Astrocyte (in vitro differentiated cells and primary cell): Measurements from ENCODE around the gene SUGCT. TPM values are rescaled to one million over a fixed set of nuclear protein-coding genes. Genes with fewer than 3 reads are reported as not detected.

ENCODE experiments used
- DNase-seq: peaks from one replicate; pipeline ENCODE4 v3.0.0-alpha.2; 2010; ENCODE audit warnings: low read depth
- FAIRE-seq: peaks from 2 replicates; lab custom pipeline; 2011; peaks lifted over from hg19 to GRCh38; lab: Jason Lieb, UNC
- H2AFZ ChIP-seq: 2 replicates; pipeline ENCODE4 v1.6.0; 2012; ENCODE audit warnings: low read depth, low read length, inconsistent platforms
- H3K27ac ChIP-seq: 2 replicates; pipeline ENCODE4 v1.5.1; 2011; ENCODE audit warnings: low read depth, low read length, inconsistent platforms
- H3K27me3 ChIP-seq: 2 replicates; pipeline ENCODE4 v1.6.0; 2011; ENCODE audit warnings: low read length, inconsistent platforms; ENCODE audit not compliant: insufficient read depth
- H3K36me3 ChIP-seq: 2 replicates; pipeline ENCODE4 v1.5.1; 2011; ENCODE audit warnings: low read length, inconsistent platforms; ENCODE audit not compliant: insufficient read depth
- H3K4me1 ChIP-seq: 2 replicates; pipeline ENCODE4 v1.5.1; 2011; ENCODE audit warnings: low read length, inconsistent platforms; ENCODE audit not compliant: insufficient read depth
- H3K4me2 ChIP-seq: 2 replicates; pipeline ENCODE4 v1.6.0; 2012; ENCODE audit warnings: low read length, inconsistent platforms
- H3K4me3 ChIP-seq: 2 replicates; pipeline ENCODE4 v1.5.1; 2011; ENCODE audit warnings: low read depth, mild to moderate bottlenecking, low read length, inconsistent platforms; ENCODE audit not compliant: insufficient read depth
- H3K79me2 ChIP-seq: 2 replicates; pipeline ENCODE4 v1.6.0; 2012; ENCODE audit warnings: mild to moderate bottlenecking, low read length, inconsistent platforms; ENCODE audit not compliant: insufficient read depth
- H3K9ac ChIP-seq: 2 replicates; pipeline ENCODE4 v1.6.0; 2012; ENCODE audit warnings: mild to moderate bottlenecking, low read length, inconsistent platforms
- H3K9me3 ChIP-seq: 2 replicates; pipeline ENCODE4 v1.5.1; 2012; ENCODE audit warnings: low read depth, mild to moderate bottlenecking, low read length, inconsistent platforms; ENCODE audit not compliant: insufficient read depth
- H4K20me1 ChIP-seq: 2 replicates; pipeline ENCODE4 v1.6.0; 2012; ENCODE audit warnings: low read length, inconsistent platforms; ENCODE audit not compliant: insufficient read depth
- H3K27ac Mint-ChIP-seq: one replicate; pipeline ENCODE4 v1.8.0; 2021; ENCODE audit warnings: mild to moderate bottlenecking, mixed read lengths; ENCODE audit not compliant: unreplicated experiment
- H3K27me3 Mint-ChIP-seq: one replicate; pipeline ENCODE4 v1.8.0; 2021; ENCODE audit warnings: low read depth, mixed read lengths; ENCODE audit not compliant: unreplicated experiment
- H3K36me3 Mint-ChIP-seq: one replicate; pipeline ENCODE4 v1.8.0; 2021; ENCODE audit warnings: low read depth, mixed read lengths; ENCODE audit not compliant: unreplicated experiment
- H3K4me1 Mint-ChIP-seq: one replicate; pipeline ENCODE4 v1.8.0; 2021; ENCODE audit warnings: low read depth, mixed read lengths; ENCODE audit not compliant: unreplicated experiment
- H3K4me3 Mint-ChIP-seq: one replicate; pipeline ENCODE4 v1.8.0; 2021; ENCODE audit warnings: mild to moderate bottlenecking, moderate library complexity, mixed read lengths; ENCODE audit not compliant: unreplicated experiment
- H3K9me3 Mint-ChIP-seq: one replicate; pipeline ENCODE4 v1.8.0; 2021; ENCODE audit warnings: mild to moderate bottlenecking, mixed read lengths; ENCODE audit not compliant: unreplicated experiment
- EZH2 ChIP-seq: IDR thresholded peaks from 2 replicates; pipeline ENCODE4 v1.6.1; 2012; ENCODE audit warnings: mild to moderate bottlenecking, low read length, inconsistent platforms; ENCODE audit not compliant: insufficient read depth
- total RNA-seq: library from RNA; stranded (reverse); gene quantifications from 2 replicates; pipeline ENCODE4 v1.2.1, GENCODE V29; 2021
- TF ChIP-seq, protein P1 (sequence below): IDR thresholded peaks from 2 replicates; pipeline ENCODE4 v1.5.1; 2011; ENCODE audit warnings: low read depth, mild to moderate bottlenecking, inconsistent platforms, low read length, moderate library complexity; ENCODE audit not compliant: insufficient read depth

The SUGCT gene
- total RNA-seq, 1 donor from 2014 or later = 15.5 TPM

DNA sequence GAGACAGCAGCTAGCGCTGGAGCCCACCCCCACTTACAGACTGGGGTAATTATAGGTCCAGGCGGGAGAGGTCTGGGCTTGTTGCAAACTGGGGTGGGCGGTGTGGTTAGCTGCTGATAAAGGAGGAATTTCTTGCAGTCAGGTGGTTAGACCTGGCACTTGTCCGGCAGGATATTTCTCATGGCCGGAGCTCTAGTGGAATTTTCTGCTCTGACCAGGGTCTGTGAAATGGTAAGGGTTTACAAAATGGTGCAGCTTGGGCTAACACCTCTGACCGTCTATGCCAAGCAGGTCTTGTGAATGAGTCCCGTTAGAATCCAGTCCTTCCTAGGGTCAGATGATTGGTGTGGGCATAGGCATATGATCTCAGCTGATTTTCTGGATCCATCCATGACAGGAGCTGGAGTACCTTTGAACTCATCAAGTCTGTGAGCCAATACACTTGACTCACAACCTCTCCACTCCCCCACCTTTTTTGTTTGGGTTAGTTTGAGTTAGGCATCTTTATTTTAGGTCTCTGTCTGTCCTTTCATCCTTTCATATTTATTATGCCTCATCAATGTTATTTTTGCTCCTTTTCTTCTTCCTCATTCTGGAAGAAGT lies 213.4 kb downstream of the SUGCT start:
- Histone ChIP-seq H3K9ac (no peak overlapping the region), H3K79me2 (no peaks in the 10 kb centered on the region), H3K4me2 (no peak overlapping the region), H3K27me3 (no peaks in the 10 kb centered on the region), H3K9me3 (no peaks in the 10 kb centered on the region), H3K36me3 (no peaks in the 10 kb centered on the region), H3K4me3 (no peak overlapping the region), H3K4me1 (peaks cover 5% of the 10 kb centered on the region), H4K20me1 (no peaks in the 10 kb centered on the region), H2AFZ (no peak overlapping the region), H3K27ac (peak overlapping the region; percentile 29)
- DNase-seq (peak; percentile 94), FAIRE-seq (no peak)
- Mint-ChIP-seq H3K36me3 (no peaks in the 10 kb centered on the region), H3K9me3 (peaks cover 2% of the 10 kb centered on the region), H3K27ac (no peak overlapping the region), H3K4me3 (peak overlapping the region; percentile 35), H3K4me1 (peaks cover 26% of the 10 kb centered on the region), H3K27me3 (no peaks in the 10 kb centered on the region)
- TF ChIP-seq EZH2 = no peak
- TF ChIP-seq, protein P1, sequence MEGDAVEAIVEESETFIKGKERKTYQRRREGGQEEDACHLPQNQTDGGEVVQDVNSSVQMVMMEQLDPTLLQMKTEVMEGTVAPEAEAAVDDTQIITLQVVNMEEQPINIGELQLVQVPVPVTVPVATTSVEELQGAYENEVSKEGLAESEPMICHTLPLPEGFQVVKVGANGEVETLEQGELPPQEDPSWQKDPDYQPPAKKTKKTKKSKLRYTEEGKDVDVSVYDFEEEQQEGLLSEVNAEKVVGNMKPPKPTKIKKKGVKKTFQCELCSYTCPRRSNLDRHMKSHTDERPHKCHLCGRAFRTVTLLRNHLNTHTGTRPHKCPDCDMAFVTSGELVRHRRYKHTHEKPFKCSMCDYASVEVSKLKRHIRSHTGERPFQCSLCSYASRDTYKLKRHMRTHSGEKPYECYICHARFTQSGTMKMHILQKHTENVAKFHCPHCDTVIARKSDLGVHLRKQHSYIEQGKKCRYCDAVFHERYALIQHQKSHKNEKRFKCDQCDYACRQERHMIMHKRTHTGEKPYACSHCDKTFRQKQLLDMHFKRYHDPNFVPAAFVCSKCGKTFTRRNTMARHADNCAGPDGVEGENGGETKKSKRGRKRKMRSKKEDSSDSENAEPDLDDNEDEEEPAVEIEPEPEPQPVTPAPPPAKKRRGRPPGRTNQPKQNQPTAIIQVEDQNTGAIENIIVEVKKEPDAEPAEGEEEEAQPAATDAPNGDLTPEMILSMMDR = no peak

- no peak for DNase-seq
- no peak overlapping the region for H3K9ac ChIP-seq
- Mint-ChIP-seq H3K36me3 (no peaks in the 10 kb centered on the region), H3K27ac (no peak overlapping the region), H3K9me3 (peaks cover 2% of the 10 kb centered on the region), H3K27me3 (no peaks in the 10 kb centered on the region), H3K4me1 (peaks cover 28% of the 10 kb centered on the region), H3K4me3 (no peak overlapping the region)
- TF ChIP-seq EZH2 = no peak
- TF ChIP-seq, protein P1 = no peak
- no peaks in the 10 kb centered on the region for H3K79me2 ChIP-seq
- no peak overlapping the region for H3K4me3 ChIP-seq
- no peaks in the 10 kb centered on the region for H3K9me3 ChIP-seq
- no peak for FAIRE-seq
- no peak overlapping the region for H3K27ac ChIP-seq
- no peak overlapping the region for H3K4me2 ChIP-seq
- H3K27me3 ChIP-seq = no peaks in the 10 kb centered on the region
- H4K20me1 ChIP-seq = no peaks in the 10 kb centered on the region
- H2AFZ ChIP-seq = no peak overlapping the region
- no peaks in the 10 kb centered on the region for H3K36me3 ChIP-seq
- peaks cover 5% of the 10 kb centered on the region for H3K4me1 ChIP-seq
Observed at GRCh38 chr7:40350100-40350499, 215.3 kb downstream of the SUGCT start.

DNA sequence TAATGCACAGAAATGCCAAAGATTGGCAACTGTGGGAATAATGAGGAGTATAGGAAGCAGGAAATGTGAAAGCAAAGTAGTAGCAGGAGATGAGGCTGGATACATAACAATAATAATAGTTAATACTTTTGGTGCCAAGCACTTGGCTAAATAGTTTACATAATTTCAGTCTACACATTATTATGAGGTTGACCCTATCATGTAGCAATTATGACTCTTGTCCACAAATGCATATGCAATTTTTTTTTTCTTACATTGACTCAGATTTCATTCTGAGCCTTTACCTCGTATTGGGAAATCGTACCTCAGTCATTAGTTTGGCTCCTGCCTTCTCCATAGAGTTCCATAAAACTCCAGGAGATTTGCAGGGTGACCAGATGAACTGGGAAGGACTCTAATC lies 219.9 kb downstream of the SUGCT start:
- Histone ChIP-seq H3K9me3 (no peaks in the 10 kb centered on the region), H3K9ac (no peak overlapping the region), H2AFZ (no peak overlapping the region), H4K20me1 (no peaks in the 10 kb centered on the region), H3K27me3 (no peaks in the 10 kb centered on the region), H3K36me3 (no peaks in the 10 kb centered on the region), H3K79me2 (no peaks in the 10 kb centered on the region), H3K27ac (no peak overlapping the region), H3K4me1 (no peaks in the 10 kb centered on the region), H3K4me3 (no peak overlapping the region), H3K4me2 (no peak overlapping the region)
- DNase-seq = no peak
- FAIRE-seq = no peak
- peaks cover 2% of the 10 kb centered on the region for H3K9me3 Mint-ChIP-seq
- no peaks in the 10 kb centered on the region for H3K36me3 Mint-ChIP-seq
- no peak overlapping the region for H3K27ac Mint-ChIP-seq
- H3K4me1 Mint-ChIP-seq = peaks cover 16% of the 10 kb centered on the region
- TF ChIP-seq, protein P1 = no peak
- TF ChIP-seq EZH2 = no peak
- H3K27me3 Mint-ChIP-seq = no peaks in the 10 kb centered on the region
- no peak overlapping the region for H3K4me3 Mint-ChIP-seq
